WTC11 (cell line): Measurements from ENCODE around the gene PPP1CA. TPM values are rescaled to one million over a fixed set of nuclear protein-coding genes. Genes with fewer than 3 reads are reported as not detected.
A peak's percentile ranks its signal among the peaks of the same experiment; 100 is the strongest.

Experiments used
- ATAC-seq: fragments of 200-7000 bp; cut with Tn5 transposase; 2 replicates; pipeline ENCODE4 v1.10.0; 2021; ENCODE audit warnings: mild to moderate bottlenecking, moderate library complexity
- CTCF ChIA-PET: fragments of 300-600 bp; sonication (Branson Sonifier 250); formaldehyde crosslinking; loops from one replicate; lab custom pipeline; 2021; ENCODE audit warnings: antibody characterized with exemption; lab: Charles Lee
- POLR2A ChIA-PET: fragments of 350-600 bp; sonication (Branson Sonifier 250); formaldehyde crosslinking; loops from one replicate; lab custom pipeline; 2021; ENCODE audit warnings: antibody characterized with exemption; lab: Charles Lee
- DNase-seq: peaks from one replicate; pipeline ENCODE4 v3.0.0; 2021; ENCODE audit warnings: low spot score
- H3K27ac Mint-ChIP-seq: 2 replicates; pipeline ENCODE4 v1.8.0; 2021; ENCODE audit warnings: mixed read lengths
- H3K27me3 Mint-ChIP-seq: 2 replicates; pipeline ENCODE4 v1.8.0; 2021; ENCODE audit warnings: low read depth, mild to moderate bottlenecking, moderate library complexity, mixed read lengths
- H3K36me3 Mint-ChIP-seq: 2 replicates; pipeline ENCODE4 v1.8.0; 2021; ENCODE audit warnings: mixed read lengths
- H3K4me1 Mint-ChIP-seq: 2 replicates; pipeline ENCODE4 v1.8.0; 2022; ENCODE audit warnings: mixed read lengths
- H3K4me3 Mint-ChIP-seq: 2 replicates; pipeline ENCODE4 v1.8.0; 2021; ENCODE audit warnings: mild to moderate bottlenecking, moderate library complexity, mixed read lengths
- H3K9me3 Mint-ChIP-seq: 2 replicates; pipeline ENCODE4 v1.8.0; 2021; ENCODE audit warnings: mixed read lengths
- CREB1 ChIP-seq: sonication (generic); formaldehyde crosslinking; IDR thresholded peaks from 2 replicates; pipeline ENCODE4 v1.8.0; 2023; ENCODE audit warnings: mild to moderate bottlenecking, missing genetic modification reagents
- E2F4 ChIP-seq: sonication (generic); formaldehyde crosslinking; IDR thresholded peaks from 2 replicates; pipeline ENCODE4 v1.8.1; 2022; ENCODE audit warnings: low read depth, mild to moderate bottlenecking, moderate library complexity, missing genetic modification reagents, borderline replicate concordance
- ELF4 ChIP-seq: sonication (generic); formaldehyde crosslinking; IDR thresholded peaks from 2 replicates; pipeline ENCODE4 v1.8.1; 2022; ENCODE audit warnings: low read depth, mild to moderate bottlenecking, moderate library complexity, missing genetic modification reagents
- ETV6 ChIP-seq: sonication (generic); formaldehyde crosslinking; IDR thresholded peaks from 2 replicates; pipeline ENCODE4 v1.8.1; 2022; ENCODE audit warnings: mild to moderate bottlenecking, missing genetic modification reagents
- GRHL2 ChIP-seq: fragments of 250-450 bp; sonication (Bioruptor Pico); IDR thresholded peaks from 2 replicates; pipeline ENCODE4 v1.8.0; 2022; ENCODE audit warnings: mild to moderate bottlenecking, moderate library complexity; ENCODE audit not compliant: insufficient replicate concordance, severe bottlenecking
- HMGXB4 ChIP-seq: sonication (generic); formaldehyde crosslinking; IDR thresholded peaks from 2 replicates; pipeline ENCODE4 v1.8.1; 2023; ENCODE audit warnings: mild to moderate bottlenecking, moderate library complexity, missing genetic modification reagents
- IRF2 ChIP-seq: sonication (generic); formaldehyde crosslinking; IDR thresholded peaks from 2 replicates; pipeline ENCODE4 v1.8.0; 2022; ENCODE audit warnings: low read depth, missing genetic modification reagents, borderline replicate concordance
- MLX ChIP-seq: sonication (generic); formaldehyde crosslinking; IDR thresholded peaks from 2 replicates; pipeline ENCODE4 v1.8.1; 2023; ENCODE audit warnings: mild to moderate bottlenecking, missing genetic modification reagents, moderate library complexity
- MXD4 ChIP-seq: fragments of 250-450 bp; sonication (Bioruptor Pico); IDR thresholded peaks from 2 replicates; pipeline ENCODE4 v1.8.0; 2021; ENCODE audit warnings: mild to moderate bottlenecking, moderate library complexity, borderline replicate concordance
- PRRX2 ChIP-seq: fragments of 250-450 bp; sonication (Bioruptor Pico); IDR thresholded peaks from 2 replicates; pipeline ENCODE4 v1.8.0; 2021; ENCODE audit warnings: mild to moderate bottlenecking
- STAT6 ChIP-seq: sonication (generic); formaldehyde crosslinking; conservative IDR thresholded peaks from 2 replicates; pipeline ENCODE4 v1.8.1; 2023; ENCODE audit warnings: mild to moderate bottlenecking, low read depth, missing genetic modification reagents, moderate library complexity
- TEAD1 ChIP-seq: sonication (generic); formaldehyde crosslinking; IDR thresholded peaks from 2 replicates; pipeline ENCODE4 v1.8.0; 2022; ENCODE audit warnings: mild to moderate bottlenecking, missing genetic modification reagents
- USF1 ChIP-seq: sonication (generic); formaldehyde crosslinking; IDR thresholded peaks from 2 replicates; pipeline ENCODE4 v1.8.0; 2022; ENCODE audit warnings: mild to moderate bottlenecking, missing genetic modification reagents
- ZBTB43 ChIP-seq: sonication (generic); formaldehyde crosslinking; IDR thresholded peaks from 2 replicates; pipeline ENCODE4 v1.8.1; 2023; ENCODE audit warnings: mild to moderate bottlenecking, missing genetic modification reagents
- ZNF263 ChIP-seq: sonication (generic); formaldehyde crosslinking; IDR thresholded peaks from 2 replicates; pipeline ENCODE4 v1.8.1; 2022; ENCODE audit warnings: low read depth, mild to moderate bottlenecking, moderate library complexity, missing genetic modification reagents
- ZNF425 ChIP-seq: fragments of 250-450 bp; sonication (Bioruptor Pico); conservative IDR thresholded peaks from 2 replicates; pipeline ENCODE4 v1.9.0; 2021; ENCODE audit warnings: mild to moderate bottlenecking
- ZNF671 ChIP-seq: fragments of 250-450 bp; sonication (Bioruptor Pico); IDR thresholded peaks from 2 replicates; pipeline ENCODE4 v1.8.0; 2021; ENCODE audit warnings: mild to moderate bottlenecking
- total RNA-seq: library from RNA; stranded (reverse); gene quantifications from 3 replicates; pipeline ENCODE4 v1.2.3, GENCODE V29; 2021

Gene PPP1CA
- total RNA-seq, 1 experiment from 2014 or later = 220 TPM

GRCh38 chr11:67423891-67424613, 22.4 kb upstream of the PPP1CA start (continued):
- TF ChIP-seq E2F4 (CRISPR knock-in tag) (no peak), STAT6 (no peak), PRRX2 (CRISPR knock-in tag) (no peak), GRHL2 (CRISPR knock-in tag) (no peak), ZNF671 (CRISPR knock-in tag) (no peak), ZNF263 (CRISPR knock-in tag) (no peak), ZBTB43 (CRISPR knock-in tag) (no peak), USF1 (CRISPR knock-in tag) (no peak)

GRCh38 chr11:67423466-67423865, 21.8 kb upstream of the PPP1CA start:
- no peak overlapping the region for H3K27ac Mint-ChIP-seq
- H3K4me1 Mint-ChIP-seq = peaks cover 12% of the 10 kb centered on the region
- DNase-seq (no peak), ATAC-seq (no peak)
- peaks cover 4% of the 10 kb centered on the region; the same call in 1 of the 2 replicates for H3K27me3 Mint-ChIP-seq
- CTCF ChIA-PET = interaction anchor here (1.0 to 1.6 kb wide), 3 partner anchors 22 to 45 kb away, joined by 3 to 5 read pairs (median 5); partner anchors contain the start of genes PPP1CA and TMEM134
- no peak for TF ChIP-seq ETV6 (CRISPR knock-in tag)
- no peak overlapping the region for H3K4me3 Mint-ChIP-seq
- H3K36me3 Mint-ChIP-seq = no peaks in the 10 kb centered on the region
- POLR2A ChIA-PET = interaction anchor here (1.4 kb wide), 1 partner anchor 22 kb away, joined by 6 read pairs; the partner anchor contains the start of gene PPP1CA
- H3K9me3 Mint-ChIP-seq = no peaks in the 10 kb centered on the region

GRCh38 chr11:67422891-67423290, 21.2 kb upstream of the PPP1CA start:
- H3K27ac Mint-ChIP-seq = peak overlapping the region; percentile 65
- DNase-seq (no peak), ATAC-seq (no peak)
- ChIA-PET CTCF (interaction anchor here (0.7 to 1.6 kb wide), 3 partner anchors 21 to 45 kb away, joined by 3 to 5 read pairs (median 3); partner anchors contain the start of genes PPP1CA and TMEM134), POLR2A (interaction anchor here (1.4 kb wide), 1 partner anchor 21 kb away, joined by 6 read pairs; the partner anchor contains the start of gene PPP1CA)
- no peaks in the 10 kb centered on the region for H3K9me3 Mint-ChIP-seq
- H3K36me3 Mint-ChIP-seq = no peaks in the 10 kb centered on the region
- H3K4me3 Mint-ChIP-seq = no peak overlapping the region
- peaks cover 12% of the 10 kb centered on the region for H3K4me1 Mint-ChIP-seq
- peaks cover 4% of the 10 kb centered on the region; the same call in 1 of the 2 replicates for H3K27me3 Mint-ChIP-seq
- TF ChIP-seq ELF4 (CRISPR knock-in tag) (no peak), MLX (no peak), ZNF425 (CRISPR knock-in tag) (no peak), CREB1 (CRISPR knock-in tag) (no peak), MXD4 (CRISPR knock-in tag) (no peak), HMGXB4 (CRISPR knock-in tag) (no peak), IRF2 (CRISPR knock-in tag) (no peak), STAT6 (no peak), TEAD1 (CRISPR knock-in tag) (no peak)
